Breast epithelium (tissue), 3 donors: Measurements from ENCODE around the gene ATP8A1.

ENCODE experiments used
- POLR2A ChIP-seq: fragments of 450-650 bp; IDR thresholded peaks from one replicate; pipeline ENCODE4 v1.6.1; 2016; ENCODE audit warnings: antibody characterized with exemption, mild to moderate bottlenecking, moderate library complexity
- POLR2AphosphoS5 ChIP-seq, 3 donors: sonication (generic); formaldehyde crosslinking; IDR thresholded peaks; one replicate each; pipeline ENCODE4 v1.6.1; 2017; ENCODE audit warnings: antibody characterized with exemption in 3 of 3
- TF ChIP-seq, protein P1 (sequence below), 3 donors: fragments of 450-650 bp; IDR thresholded peaks; one replicate each; pipeline ENCODE4 v1.5.1; 2016 to 2017; ENCODE audit warnings: antibody characterized with exemption in 3 of 3, mild to moderate bottlenecking in 3 of 3, moderate library complexity in 3 of 3

DNA sequence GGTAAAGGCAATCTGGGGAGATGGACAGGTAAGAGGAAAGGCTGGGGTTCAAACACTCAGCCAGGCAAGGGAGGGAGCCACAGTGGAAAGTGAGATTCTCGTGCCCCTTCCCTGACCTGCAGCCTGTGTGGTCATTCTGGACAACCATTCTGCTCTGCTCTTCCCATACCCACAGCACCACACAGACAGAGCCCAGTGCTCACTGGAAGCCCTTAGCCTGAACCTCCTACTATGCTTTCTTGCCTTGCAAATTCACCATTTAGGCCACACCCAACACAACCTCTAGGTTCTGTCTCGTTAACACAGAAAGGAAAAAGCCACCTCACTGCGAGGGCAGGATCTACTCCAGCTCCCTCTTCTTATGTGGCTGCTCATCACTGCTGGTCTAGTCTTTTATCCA lies 166.9 kb downstream of the ATP8A1 start:
- TF ChIP-seq, protein P1, sequence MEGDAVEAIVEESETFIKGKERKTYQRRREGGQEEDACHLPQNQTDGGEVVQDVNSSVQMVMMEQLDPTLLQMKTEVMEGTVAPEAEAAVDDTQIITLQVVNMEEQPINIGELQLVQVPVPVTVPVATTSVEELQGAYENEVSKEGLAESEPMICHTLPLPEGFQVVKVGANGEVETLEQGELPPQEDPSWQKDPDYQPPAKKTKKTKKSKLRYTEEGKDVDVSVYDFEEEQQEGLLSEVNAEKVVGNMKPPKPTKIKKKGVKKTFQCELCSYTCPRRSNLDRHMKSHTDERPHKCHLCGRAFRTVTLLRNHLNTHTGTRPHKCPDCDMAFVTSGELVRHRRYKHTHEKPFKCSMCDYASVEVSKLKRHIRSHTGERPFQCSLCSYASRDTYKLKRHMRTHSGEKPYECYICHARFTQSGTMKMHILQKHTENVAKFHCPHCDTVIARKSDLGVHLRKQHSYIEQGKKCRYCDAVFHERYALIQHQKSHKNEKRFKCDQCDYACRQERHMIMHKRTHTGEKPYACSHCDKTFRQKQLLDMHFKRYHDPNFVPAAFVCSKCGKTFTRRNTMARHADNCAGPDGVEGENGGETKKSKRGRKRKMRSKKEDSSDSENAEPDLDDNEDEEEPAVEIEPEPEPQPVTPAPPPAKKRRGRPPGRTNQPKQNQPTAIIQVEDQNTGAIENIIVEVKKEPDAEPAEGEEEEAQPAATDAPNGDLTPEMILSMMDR (IDR thresholded peaks at IDR 0.05), result no peak
- TF ChIP-seq POLR2AphosphoS5 (IDR thresholded peaks at IDR 0.05) (no peak), POLR2A (no peak)
